HEK293 (cell line): ENCODE measurements around the gene EIF4A2.

ENCODE experiments used
- CTCF ChIA-PET: fragments of 350-600 bp; formaldehyde crosslinking; extraction: SDS; loops from one replicate; lab custom pipeline; 2021; ENCODE audit warnings: antibody characterized with exemption; lab: Yijun Ruan, JAX
- POLR2A ChIA-PET: fragments of 300-600 bp; formaldehyde crosslinking; extraction: SDS; loops from one replicate; lab custom pipeline; 2020; ENCODE audit warnings: antibody characterized with exemption, inconsistent platforms; lab: Yijun Ruan, JAX
- H3K27ac ChIP-seq: fragments of 200-500 bp; sonication (Bioruptor generic); 2 replicates; pipeline ENCODE4 v1.5.1; 2014; ENCODE audit warnings: low read depth, low read length, control low read depth, inconsistent platforms; ENCODE audit errors: extremely low read depth
- H3K36me3 ChIP-seq, 2 experiments: fragments of 200-500 bp in 1 of 2; sonication (Bioruptor generic) in 1 of 2; 1 replicate in 1 of 2; 2 replicates in 1 of 2; pipeline ENCODE4 v1.5.1; 2014 to 2017; ENCODE audit warnings: inconsistent platforms in 2 of 2, low read length in 2 of 2; ENCODE audit not compliant: control insufficient read depth in 2 of 2, insufficient read depth in 1 of 2
- H3K4me1 ChIP-seq: fragments of 200-500 bp; sonication (Bioruptor generic); 2 replicates; pipeline ENCODE4 v1.5.1; 2014; ENCODE audit warnings: mild to moderate bottlenecking, low read length, inconsistent platforms; ENCODE audit not compliant: control insufficient read depth, insufficient read depth
- H3K4me3 ChIP-seq: 2 replicates; pipeline ENCODE4 v1.5.1; 2011; ENCODE audit warnings: low read depth, mild to moderate bottlenecking, control low read depth, low read length, moderate library complexity
- H3K9me3 ChIP-seq: fragments of 200-500 bp; sonication (Bioruptor generic); 2 replicates; pipeline ENCODE4 v1.5.1; 2014; ENCODE audit warnings: low read depth, low read length, inconsistent platforms; ENCODE audit not compliant: control insufficient read depth, insufficient read depth
- EGR2 ChIP-seq: fragments of 450-650 bp; formaldehyde crosslinking; IDR thresholded peaks from 2 replicates; pipeline ENCODE4 v1.5.1; 2016; ENCODE audit warnings: low read depth, missing biosample characterization, missing genetic modification characterization
- GLIS1 ChIP-seq: fragments of 450-650 bp; formaldehyde crosslinking; IDR thresholded peaks from 2 replicates; pipeline ENCODE4 v1.5.1; 2016; ENCODE audit warnings: missing biosample characterization, missing genetic modification characterization
- PATZ1 ChIP-seq: fragments of 450-650 bp; formaldehyde crosslinking; IDR thresholded peaks from 2 replicates; pipeline ENCODE4 v1.5.1; 2016; ENCODE audit warnings: missing biosample characterization, missing genetic modification characterization
- SALL2 ChIP-seq: fragments of 450-650 bp; formaldehyde crosslinking; IDR thresholded peaks from 2 replicates; pipeline ENCODE4 v1.5.0; 2017; ENCODE audit warnings: missing biosample characterization, mild to moderate bottlenecking, missing genetic modification characterization, borderline replicate concordance
- SP2 ChIP-seq: fragments of 450-650 bp; formaldehyde crosslinking; IDR thresholded peaks from 2 replicates; pipeline ENCODE4 v1.5.1; 2016; ENCODE audit warnings: missing biosample characterization, missing genetic modification characterization
- SP7 ChIP-seq: fragments of 450-650 bp; formaldehyde crosslinking; IDR thresholded peaks from 2 replicates; pipeline ENCODE4 v1.5.1; 2016; ENCODE audit warnings: missing biosample characterization, missing genetic modification characterization
- ZFP37 ChIP-seq: fragments of 450-650 bp; formaldehyde crosslinking; IDR thresholded peaks from 2 replicates; pipeline ENCODE4 v1.5.1; 2016; ENCODE audit warnings: missing biosample characterization, missing genetic modification characterization
- ZIC2 ChIP-seq: fragments of 450-650 bp; formaldehyde crosslinking; IDR thresholded peaks from 2 replicates; pipeline ENCODE4 v1.5.1; 2016; ENCODE audit warnings: missing biosample characterization, missing genetic modification characterization
- ZNF112 ChIP-seq: fragments of 450-650 bp; formaldehyde crosslinking; IDR thresholded peaks from 2 replicates; pipeline ENCODE4 v1.5.0; 2017; ENCODE audit warnings: missing biosample characterization, missing genetic modification characterization
- ZNF140 ChIP-seq: fragments of 450-650 bp; formaldehyde crosslinking; IDR thresholded peaks from 2 replicates; pipeline ENCODE4 v1.5.1; 2016; ENCODE audit warnings: missing biosample characterization, missing genetic modification characterization
- ZNF335 ChIP-seq: fragments of 450-650 bp; formaldehyde crosslinking; conservative IDR thresholded peaks from 2 replicates; pipeline ENCODE4 v1.5.1; 2016; ENCODE audit warnings: missing biosample characterization, missing genetic modification characterization
- ZNF354C ChIP-seq: fragments of 450-650 bp; formaldehyde crosslinking; IDR thresholded peaks from 2 replicates; pipeline ENCODE4 v1.5.1; 2016; ENCODE audit warnings: missing biosample characterization, missing genetic modification characterization, low read depth, borderline replicate concordance
- ZNF362 ChIP-seq: fragments of 450-650 bp; formaldehyde crosslinking; IDR thresholded peaks from 2 replicates; pipeline ENCODE4 v1.5.1; 2016; ENCODE audit warnings: missing biosample characterization, missing genetic modification characterization
- ZNF660 ChIP-seq: fragments of 450-650 bp; IDR thresholded peaks from 2 replicates; pipeline ENCODE4 v1.5.1; 2018; ENCODE audit warnings: missing biosample characterization, mild to moderate bottlenecking, missing genetic modification characterization
- ZNF707 ChIP-seq: fragments of 450-650 bp; formaldehyde crosslinking; IDR thresholded peaks from 2 replicates; pipeline ENCODE4 v1.5.1; 2016; ENCODE audit warnings: missing biosample characterization, missing genetic modification characterization
- ZNF843 ChIP-seq: fragments of 450-650 bp; formaldehyde crosslinking; IDR thresholded peaks from 2 replicates; pipeline ENCODE4 v1.5.1; 2016; ENCODE audit warnings: missing biosample characterization, missing genetic modification characterization
- ZSCAN30 ChIP-seq: fragments of 450-650 bp; IDR thresholded peaks from 2 replicates; pipeline ENCODE4 v1.5.1; 2018; ENCODE audit warnings: missing biosample characterization, mild to moderate bottlenecking, missing genetic modification characterization, moderate library complexity
- TF ChIP-seq, protein P1 (sequence below): fragments of 450-650 bp; formaldehyde crosslinking; IDR thresholded peaks from 2 replicates; pipeline ENCODE4 v1.5.1; 2016; ENCODE audit warnings: missing biosample characterization, missing genetic modification characterization, borderline replicate concordance
- TF ChIP-seq, protein P2 (sequence below): fragments of 450-650 bp; formaldehyde crosslinking; IDR thresholded peaks from 2 replicates; pipeline ENCODE4 v1.5.1; 2017; ENCODE audit warnings: missing biosample characterization, missing genetic modification characterization
- TF ChIP-seq, protein P3 (sequence below): fragments of 450-650 bp; formaldehyde crosslinking; IDR thresholded peaks from 2 replicates; pipeline ENCODE4 v1.5.1; 2016; ENCODE audit warnings: missing biosample characterization, missing genetic modification characterization

The EIF4A2 gene

GRCh38 chr3:186825872-186826409, 42.6 kb downstream of the EIF4A2 start (continued):
- TF ChIP-seq SP2 (tag by site-specific recombination) (no peak), SALL2 (tag by site-specific recombination) (no peak)

GRCh38 chr3:186826410-186826975, 43.1 kb downstream of the EIF4A2 start:
- H3K36me3 ChIP-seq: no peaks in the 10 kb centered on the region
- CTCF ChIA-PET: interaction anchor here (0.6 kb wide), 1 partner anchor 7 kb away, joined by 3 read pairs; no protein-coding TSS in a partner anchor
- peak; percentile 69 for TF ChIP-seq ZNF335 (tag by site-specific recombination)
- no peak for TF ChIP-seq ZNF140 (tag by site-specific recombination)
- peak; percentile 18; the same call in 1 of the 2 replicates for TF ChIP-seq ZIC2
- no peak for TF ChIP-seq ZNF660 (tag by site-specific recombination)
- no peak for TF ChIP-seq SP7
- TF ChIP-seq ZSCAN30 (tag by site-specific recombination): no peak
- no peak for TF ChIP-seq EGR2
- peak; percentile 42; the same call in 1 of the 2 replicates for TF ChIP-seq ZFP37 (tag by site-specific recombination)
- TF ChIP-seq ZNF354C (tag by site-specific recombination): no peak
- TF ChIP-seq ZNF843 (tag by site-specific recombination): no peak
- TF ChIP-seq ZNF112 (tag by site-specific recombination): no peak
- TF ChIP-seq, protein P1, sequence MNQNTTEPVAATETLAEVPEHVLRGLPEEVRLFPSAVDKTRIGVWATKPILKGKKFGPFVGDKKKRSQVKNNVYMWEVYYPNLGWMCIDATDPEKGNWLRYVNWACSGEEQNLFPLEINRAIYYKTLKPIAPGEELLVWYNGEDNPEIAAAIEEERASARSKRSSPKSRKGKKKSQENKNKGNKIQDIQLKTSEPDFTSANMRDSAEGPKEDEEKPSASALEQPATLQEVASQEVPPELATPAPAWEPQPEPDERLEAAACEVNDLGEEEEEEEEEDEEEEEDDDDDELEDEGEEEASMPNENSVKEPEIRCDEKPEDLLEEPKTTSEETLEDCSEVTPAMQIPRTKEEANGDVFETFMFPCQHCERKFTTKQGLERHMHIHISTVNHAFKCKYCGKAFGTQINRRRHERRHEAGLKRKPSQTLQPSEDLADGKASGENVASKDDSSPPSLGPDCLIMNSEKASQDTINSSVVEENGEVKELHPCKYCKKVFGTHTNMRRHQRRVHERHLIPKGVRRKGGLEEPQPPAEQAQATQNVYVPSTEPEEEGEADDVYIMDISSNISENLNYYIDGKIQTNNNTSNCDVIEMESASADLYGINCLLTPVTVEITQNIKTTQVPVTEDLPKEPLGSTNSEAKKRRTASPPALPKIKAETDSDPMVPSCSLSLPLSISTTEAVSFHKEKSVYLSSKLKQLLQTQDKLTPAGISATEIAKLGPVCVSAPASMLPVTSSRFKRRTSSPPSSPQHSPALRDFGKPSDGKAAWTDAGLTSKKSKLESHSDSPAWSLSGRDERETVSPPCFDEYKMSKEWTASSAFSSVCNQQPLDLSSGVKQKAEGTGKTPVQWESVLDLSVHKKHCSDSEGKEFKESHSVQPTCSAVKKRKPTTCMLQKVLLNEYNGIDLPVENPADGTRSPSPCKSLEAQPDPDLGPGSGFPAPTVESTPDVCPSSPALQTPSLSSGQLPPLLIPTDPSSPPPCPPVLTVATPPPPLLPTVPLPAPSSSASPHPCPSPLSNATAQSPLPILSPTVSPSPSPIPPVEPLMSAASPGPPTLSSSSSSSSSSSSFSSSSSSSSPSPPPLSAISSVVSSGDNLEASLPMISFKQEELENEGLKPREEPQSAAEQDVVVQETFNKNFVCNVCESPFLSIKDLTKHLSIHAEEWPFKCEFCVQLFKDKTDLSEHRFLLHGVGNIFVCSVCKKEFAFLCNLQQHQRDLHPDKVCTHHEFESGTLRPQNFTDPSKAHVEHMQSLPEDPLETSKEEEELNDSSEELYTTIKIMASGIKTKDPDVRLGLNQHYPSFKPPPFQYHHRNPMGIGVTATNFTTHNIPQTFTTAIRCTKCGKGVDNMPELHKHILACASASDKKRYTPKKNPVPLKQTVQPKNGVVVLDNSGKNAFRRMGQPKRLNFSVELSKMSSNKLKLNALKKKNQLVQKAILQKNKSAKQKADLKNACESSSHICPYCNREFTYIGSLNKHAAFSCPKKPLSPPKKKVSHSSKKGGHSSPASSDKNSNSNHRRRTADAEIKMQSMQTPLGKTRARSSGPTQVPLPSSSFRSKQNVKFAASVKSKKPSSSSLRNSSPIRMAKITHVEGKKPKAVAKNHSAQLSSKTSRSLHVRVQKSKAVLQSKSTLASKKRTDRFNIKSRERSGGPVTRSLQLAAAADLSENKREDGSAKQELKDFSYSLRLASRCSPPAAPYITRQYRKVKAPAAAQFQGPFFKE (tag by site-specific recombination): no peak
- TF ChIP-seq, protein P2, sequence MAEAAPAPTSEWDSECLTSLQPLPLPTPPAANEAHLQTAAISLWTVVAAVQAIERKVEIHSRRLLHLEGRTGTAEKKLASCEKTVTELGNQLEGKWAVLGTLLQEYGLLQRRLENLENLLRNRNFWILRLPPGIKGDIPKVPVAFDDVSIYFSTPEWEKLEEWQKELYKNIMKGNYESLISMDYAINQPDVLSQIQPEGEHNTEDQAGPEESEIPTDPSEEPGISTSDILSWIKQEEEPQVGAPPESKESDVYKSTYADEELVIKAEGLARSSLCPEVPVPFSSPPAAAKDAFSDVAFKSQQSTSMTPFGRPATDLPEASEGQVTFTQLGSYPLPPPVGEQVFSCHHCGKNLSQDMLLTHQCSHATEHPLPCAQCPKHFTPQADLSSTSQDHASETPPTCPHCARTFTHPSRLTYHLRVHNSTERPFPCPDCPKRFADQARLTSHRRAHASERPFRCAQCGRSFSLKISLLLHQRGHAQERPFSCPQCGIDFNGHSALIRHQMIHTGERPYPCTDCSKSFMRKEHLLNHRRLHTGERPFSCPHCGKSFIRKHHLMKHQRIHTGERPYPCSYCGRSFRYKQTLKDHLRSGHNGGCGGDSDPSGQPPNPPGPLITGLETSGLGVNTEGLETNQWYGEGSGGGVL (tag by site-specific recombination): peak; percentile 11; the same call in 1 of the 2 replicates
- TF ChIP-seq GLIS1 (tag by site-specific recombination): peak; percentile 57
- no peak for TF ChIP-seq ZNF707 (tag by site-specific recombination)
- no peak for TF ChIP-seq ZNF362 (tag by site-specific recombination)
- TF ChIP-seq, protein P3, sequence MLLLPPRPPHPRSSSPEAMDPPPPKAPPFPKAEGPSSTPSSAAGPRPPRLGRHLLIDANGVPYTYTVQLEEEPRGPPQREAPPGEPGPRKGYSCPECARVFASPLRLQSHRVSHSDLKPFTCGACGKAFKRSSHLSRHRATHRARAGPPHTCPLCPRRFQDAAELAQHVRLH (tag by site-specific recombination): no peak
- TF ChIP-seq PATZ1 (tag by site-specific recombination): 0 out of 2 replicates have a peak, but pooled peaks have one; percentile 12
- TF ChIP-seq, all 188 proteins: peak for 6
- Histone ChIP-seq H3K4me1 (no peaks in the 10 kb centered on the region), H3K4me3 (no peak overlapping the region), H3K27ac (no peak overlapping the region), H3K9me3 (no peaks in the 10 kb centered on the region)
- POLR2A ChIA-PET: no interaction called here
